ENCODE data around the gene TAGAP. TPM values are rescaled to one million over a fixed set of nuclear protein-coding genes. Genes with fewer than 3 reads are reported as not detected.

The TAGAP gene
- total and polyA plus RNA-seq, 10 of the 15 experiments (the other 5 are each of a cell fraction or from before 2014, with no cell fraction given): 5.3 to 27.4 (median 18.9) TPM

GRCh38 chr6:158996856-158997255 is 47.9 kb downstream of the TAGAP start:
- FAIRE-seq (no peak), DNase-seq (ENCODE audit: low read depth, low spot score) (no peak), ATAC-seq (no peak)
- Histone ChIP-seq H3K27ac (ENCODE audit: control insufficient read depth, insufficient read depth) (no peak overlapping the region), H3K27me3 (replicated peaks in 1 of 2; ENCODE audit: control insufficient read depth in 2 of 2, insufficient read depth in 2 of 2, low read length in 1 of 2) (no peaks in the 10 kb centered on the region), H3K4me2 (ENCODE audit: control insufficient read depth, insufficient read depth) (no peak overlapping the region), H3K9me3 (replicated peaks; ENCODE audit: control insufficient read depth, insufficient read depth, low read length) (no peaks in the 10 kb centered on the region), H3K4me3 (no peak overlapping the region), H3K79me2 (ENCODE audit: control insufficient read depth, insufficient read depth, low read length) (no peaks in the 10 kb centered on the region), H2AFZ (ENCODE audit: control insufficient read depth, low read depth, low read length) (no peak overlapping the region), H4K20me1 (ENCODE audit: control insufficient read depth, insufficient read depth) (no peaks in the 10 kb centered on the region), H3K9ac (ENCODE audit: control insufficient read depth, insufficient read depth, low read length) (no peak overlapping the region), H3K4me1 (ENCODE audit: control insufficient read depth, insufficient read depth, low read length) (peaks cover 3% of the 10 kb centered on the region; the same call in 1 of the 2 replicates), H3K36me3 (ENCODE audit: control insufficient read depth in 2 of 2, insufficient read depth in 2 of 2, low read length in 1 of 2) (no peaks in the 10 kb centered on the region)
- in situ Hi-C loops (cut with MboI): no loop called here
- ChIA-PET CTCF (no interaction called here), SMC1A (ENCODE audit: uncharacterized antibody, unreplicated experiment) (no interaction called here), RAD21 (ENCODE audit: unreplicated experiment) (no interaction called here), POLR2A (no interaction called here)
- WGBS (ENCODE audit: insufficient coverage, insufficient replicate concordance, low lambda C conversion rate, missing lambda C conversion rate): 46% methylated on average over 2 of the region's 2 CpGs
- TF ChIP-seq WRNIP1 (IDR thresholded peaks at IDR 0.05; ENCODE audit: borderline replicate concordance, low read depth, low read length): no peak
- no peak for TF ChIP-seq RUNX3 (IDR thresholded peaks at IDR 0.05; ENCODE audit: low read length)
- TF ChIP-seq KDM1A (IDR thresholded peaks at IDR 0.05; ENCODE audit: borderline replicate concordance): no peak
- no peak for TF ChIP-seq DPF2 (IDR thresholded peaks at IDR 0.05)
- no peak for TF ChIP-seq ZNF274 (IDR thresholded peaks at IDR 0.05; ENCODE audit: insufficient read depth, insufficient read length)
- no peak for TF ChIP-seq NR2F1 (conservative IDR thresholded peaks at IDR 0.05)
- TF ChIP-seq HSF1 (IDR thresholded peaks at IDR 0.05; ENCODE audit: low read depth, low read length): no peak
- TF ChIP-seq, protein P1, sequence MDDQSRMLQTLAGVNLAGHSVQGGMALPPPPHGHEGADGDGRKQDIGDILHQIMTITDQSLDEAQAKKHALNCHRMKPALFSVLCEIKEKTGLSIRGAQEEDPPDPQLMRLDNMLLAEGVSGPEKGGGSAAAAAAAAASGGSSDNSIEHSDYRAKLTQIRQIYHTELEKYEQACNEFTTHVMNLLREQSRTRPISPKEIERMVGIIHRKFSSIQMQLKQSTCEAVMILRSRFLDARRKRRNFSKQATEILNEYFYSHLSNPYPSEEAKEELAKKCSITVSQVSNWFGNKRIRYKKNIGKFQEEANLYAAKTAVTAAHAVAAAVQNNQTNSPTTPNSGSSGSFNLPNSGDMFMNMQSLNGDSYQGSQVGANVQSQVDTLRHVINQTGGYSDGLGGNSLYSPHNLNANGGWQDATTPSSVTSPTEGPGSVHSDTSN (IDR thresholded peaks at IDR 0.05; ENCODE audit: insufficient replicate concordance, low read depth, low read length): no peak
- no peak for TF ChIP-seq TCF7 (IDR thresholded peaks at IDR 0.05; ENCODE audit: borderline replicate concordance)
- TF ChIP-seq ZNF207 (IDR thresholded peaks at IDR 0.05; ENCODE audit: borderline replicate concordance): no peak
- TF ChIP-seq EP300 (IDR thresholded peaks at IDR 0.05; ENCODE audit: borderline replicate concordance in 1 of 2, control insufficient read depth in 1 of 2, low read depth in 2 of 2, low read length in 2 of 2): no peak
- intact Hi-C loops (cut with micrococcal nuclease; ENCODE audit: unreplicated experiment): no loop called here
- no TSS peak for BruUV-seq (replicated peaks)
